ENCODE data around the gene TSC22D3.

GRCh38 chrX:107677501-107677901, 98.1 kb downstream of the TSC22D3 start:
- TF ChIP-seq, protein P1, sequence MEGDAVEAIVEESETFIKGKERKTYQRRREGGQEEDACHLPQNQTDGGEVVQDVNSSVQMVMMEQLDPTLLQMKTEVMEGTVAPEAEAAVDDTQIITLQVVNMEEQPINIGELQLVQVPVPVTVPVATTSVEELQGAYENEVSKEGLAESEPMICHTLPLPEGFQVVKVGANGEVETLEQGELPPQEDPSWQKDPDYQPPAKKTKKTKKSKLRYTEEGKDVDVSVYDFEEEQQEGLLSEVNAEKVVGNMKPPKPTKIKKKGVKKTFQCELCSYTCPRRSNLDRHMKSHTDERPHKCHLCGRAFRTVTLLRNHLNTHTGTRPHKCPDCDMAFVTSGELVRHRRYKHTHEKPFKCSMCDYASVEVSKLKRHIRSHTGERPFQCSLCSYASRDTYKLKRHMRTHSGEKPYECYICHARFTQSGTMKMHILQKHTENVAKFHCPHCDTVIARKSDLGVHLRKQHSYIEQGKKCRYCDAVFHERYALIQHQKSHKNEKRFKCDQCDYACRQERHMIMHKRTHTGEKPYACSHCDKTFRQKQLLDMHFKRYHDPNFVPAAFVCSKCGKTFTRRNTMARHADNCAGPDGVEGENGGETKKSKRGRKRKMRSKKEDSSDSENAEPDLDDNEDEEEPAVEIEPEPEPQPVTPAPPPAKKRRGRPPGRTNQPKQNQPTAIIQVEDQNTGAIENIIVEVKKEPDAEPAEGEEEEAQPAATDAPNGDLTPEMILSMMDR (IDR thresholded peaks at IDR 0.05) = no peak
- TF ChIP-seq POLR2AphosphoS5 (IDR thresholded peaks at IDR 0.05) = no peak
- no peak for TF ChIP-seq POLR2A (IDR thresholded peaks at IDR 0.05)
